Measurements from ENCODE around the gene GDF7.

DNA sequence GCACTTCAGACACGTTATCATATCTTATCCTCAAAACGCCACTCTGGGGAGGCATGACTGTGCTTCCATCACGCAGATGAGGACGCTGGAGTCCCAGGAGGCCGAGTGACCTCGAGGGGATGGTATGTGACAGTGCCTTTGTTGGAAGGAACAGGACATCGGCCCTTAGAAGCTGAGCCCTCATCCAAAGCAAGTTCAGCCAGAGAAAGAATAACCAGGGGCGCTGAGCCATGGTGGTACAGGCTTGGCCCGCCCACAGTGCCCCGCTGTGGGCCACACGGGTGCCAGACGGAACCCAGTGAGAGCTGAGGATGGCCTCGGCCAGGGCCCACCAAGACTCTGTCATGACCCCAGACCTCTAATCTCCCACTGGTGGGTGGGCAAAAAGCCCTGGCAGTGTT is 47.3 kb upstream of the GDF7 start:
- TF ChIP-seq, protein P1, sequence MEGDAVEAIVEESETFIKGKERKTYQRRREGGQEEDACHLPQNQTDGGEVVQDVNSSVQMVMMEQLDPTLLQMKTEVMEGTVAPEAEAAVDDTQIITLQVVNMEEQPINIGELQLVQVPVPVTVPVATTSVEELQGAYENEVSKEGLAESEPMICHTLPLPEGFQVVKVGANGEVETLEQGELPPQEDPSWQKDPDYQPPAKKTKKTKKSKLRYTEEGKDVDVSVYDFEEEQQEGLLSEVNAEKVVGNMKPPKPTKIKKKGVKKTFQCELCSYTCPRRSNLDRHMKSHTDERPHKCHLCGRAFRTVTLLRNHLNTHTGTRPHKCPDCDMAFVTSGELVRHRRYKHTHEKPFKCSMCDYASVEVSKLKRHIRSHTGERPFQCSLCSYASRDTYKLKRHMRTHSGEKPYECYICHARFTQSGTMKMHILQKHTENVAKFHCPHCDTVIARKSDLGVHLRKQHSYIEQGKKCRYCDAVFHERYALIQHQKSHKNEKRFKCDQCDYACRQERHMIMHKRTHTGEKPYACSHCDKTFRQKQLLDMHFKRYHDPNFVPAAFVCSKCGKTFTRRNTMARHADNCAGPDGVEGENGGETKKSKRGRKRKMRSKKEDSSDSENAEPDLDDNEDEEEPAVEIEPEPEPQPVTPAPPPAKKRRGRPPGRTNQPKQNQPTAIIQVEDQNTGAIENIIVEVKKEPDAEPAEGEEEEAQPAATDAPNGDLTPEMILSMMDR (conservative IDR thresholded peaks at IDR 0.05 in 1 of 2, IDR thresholded peaks at IDR 0.05 in 1 of 2; ENCODE audit: extremely low read depth in 1 of 2, insufficient read depth in 1 of 2, low read depth in 1 of 2, low read length in 2 of 2) = no peak
- TF ChIP-seq EZH2 (IDR thresholded peaks at IDR 0.05; ENCODE audit: borderline replicate concordance, low read length) = no peak
